NCI-H2196 treated with DMSO at 0.1 percent for 48 hours (cell line): ENCODE measurements around the gene STX10.

Source experiments
- DNase-seq: peaks from one replicate; lab custom pipeline; 2025; ENCODE audit not compliant: unreplicated experiment; lab: John Stamatoyannopoulos, UW

Gene STX10

DNA sequence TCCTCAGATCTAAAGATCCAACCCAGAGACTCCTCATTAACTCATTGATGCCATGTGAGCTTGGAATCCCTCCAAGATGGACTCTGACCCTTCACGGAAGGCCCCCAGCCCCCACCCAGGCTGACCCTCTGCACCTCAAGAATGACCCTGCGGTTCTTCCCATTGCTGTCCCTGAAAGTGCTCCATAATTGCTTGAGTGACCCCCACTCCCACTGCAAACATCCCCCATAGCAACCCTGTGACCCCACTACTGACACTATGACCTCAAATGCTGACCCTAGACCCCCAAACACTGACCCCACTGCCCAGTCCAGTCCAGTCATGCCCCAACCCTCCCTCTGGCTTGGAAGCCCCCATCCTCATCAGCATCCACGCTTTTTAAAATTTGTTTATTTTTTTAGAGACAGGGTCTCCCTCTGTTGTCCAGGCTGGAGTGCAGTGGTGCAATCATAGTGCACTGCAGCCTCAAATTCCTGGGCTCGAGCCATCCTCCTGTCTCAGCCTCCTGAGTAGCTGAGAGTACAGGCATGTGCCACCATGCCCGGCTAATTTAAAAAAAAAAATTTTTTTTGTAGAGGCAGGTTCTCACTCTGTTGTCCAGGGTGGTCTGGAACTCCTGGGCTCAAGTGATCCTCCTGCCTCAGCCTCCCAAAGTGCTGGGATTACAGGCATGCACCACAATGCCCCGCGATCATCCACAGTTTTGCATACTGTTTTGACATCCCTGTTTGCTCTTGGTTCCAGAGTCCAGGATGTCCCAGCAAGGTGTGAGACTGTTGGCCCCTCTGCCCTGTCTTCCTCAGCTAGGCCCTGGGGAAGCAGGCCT is 48.4 kb downstream of the STX10 start:
- no peak for DNase-seq

DNA sequence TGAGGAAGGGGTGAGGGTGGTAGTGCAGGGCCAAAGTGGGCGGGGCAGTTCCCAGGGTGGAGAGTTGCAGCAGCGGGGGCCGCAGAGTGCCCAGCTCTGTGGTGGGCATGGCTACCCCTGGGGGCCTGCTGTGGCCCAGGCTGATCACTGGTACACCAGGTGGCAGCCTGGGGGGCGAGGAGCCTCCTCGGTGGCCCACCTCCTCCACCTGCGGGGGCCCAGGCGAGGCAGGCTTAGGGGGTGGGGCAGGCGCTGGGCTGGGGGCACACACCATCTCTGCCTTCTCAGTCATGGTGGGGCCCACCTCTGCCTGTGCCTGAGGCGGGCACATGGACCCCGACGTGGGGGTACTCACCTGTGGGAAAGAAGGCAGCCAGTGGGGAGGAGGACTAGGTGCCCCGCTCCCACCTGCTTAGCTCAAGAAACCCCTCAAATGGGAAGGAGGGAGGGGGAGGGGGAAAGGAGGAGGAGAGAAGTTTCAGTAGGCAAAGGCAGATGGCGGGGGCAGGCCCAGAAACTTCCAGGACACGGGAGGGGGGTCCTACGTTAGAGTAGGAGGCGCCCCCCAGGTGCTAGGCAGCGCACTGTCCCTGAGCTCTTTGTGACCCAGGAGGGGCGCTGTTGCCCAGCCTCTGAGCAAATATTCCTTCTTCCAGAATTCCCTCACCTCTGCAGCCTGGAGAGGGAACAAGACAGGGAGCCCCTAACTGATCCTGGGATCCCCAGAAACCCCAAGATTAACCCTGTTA is 49.2 kb downstream of the STX10 start:
- no peak for DNase-seq

DNA sequence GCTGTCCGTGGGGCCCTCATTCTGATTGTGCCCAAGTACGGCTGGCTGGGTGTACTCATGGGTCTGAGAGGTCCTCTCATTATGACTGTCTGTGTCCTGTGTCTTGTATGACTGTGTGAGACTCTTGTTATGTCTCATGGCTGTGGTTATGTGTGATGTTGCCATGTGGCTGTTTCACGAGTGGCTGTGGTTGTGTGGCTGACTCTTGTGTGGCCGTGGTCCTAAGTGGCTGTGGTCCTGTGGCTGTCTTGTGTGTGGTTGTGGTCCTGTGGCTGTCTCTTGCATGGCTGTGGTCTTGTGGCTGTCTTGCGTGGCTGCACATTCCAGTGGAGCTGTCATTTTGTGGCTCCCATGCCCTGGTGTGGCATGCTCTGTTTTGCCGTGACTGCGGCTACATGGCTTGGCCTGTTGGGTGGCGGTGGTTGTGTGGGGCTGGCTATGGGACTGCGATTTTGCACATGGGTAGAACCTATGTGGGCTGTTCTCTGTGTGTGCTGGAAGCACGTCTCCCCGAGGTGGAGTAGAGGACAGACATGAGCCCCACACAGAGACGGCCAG is 50.1 kb downstream of the STX10 start:
- no peak for DNase-seq

DNA sequence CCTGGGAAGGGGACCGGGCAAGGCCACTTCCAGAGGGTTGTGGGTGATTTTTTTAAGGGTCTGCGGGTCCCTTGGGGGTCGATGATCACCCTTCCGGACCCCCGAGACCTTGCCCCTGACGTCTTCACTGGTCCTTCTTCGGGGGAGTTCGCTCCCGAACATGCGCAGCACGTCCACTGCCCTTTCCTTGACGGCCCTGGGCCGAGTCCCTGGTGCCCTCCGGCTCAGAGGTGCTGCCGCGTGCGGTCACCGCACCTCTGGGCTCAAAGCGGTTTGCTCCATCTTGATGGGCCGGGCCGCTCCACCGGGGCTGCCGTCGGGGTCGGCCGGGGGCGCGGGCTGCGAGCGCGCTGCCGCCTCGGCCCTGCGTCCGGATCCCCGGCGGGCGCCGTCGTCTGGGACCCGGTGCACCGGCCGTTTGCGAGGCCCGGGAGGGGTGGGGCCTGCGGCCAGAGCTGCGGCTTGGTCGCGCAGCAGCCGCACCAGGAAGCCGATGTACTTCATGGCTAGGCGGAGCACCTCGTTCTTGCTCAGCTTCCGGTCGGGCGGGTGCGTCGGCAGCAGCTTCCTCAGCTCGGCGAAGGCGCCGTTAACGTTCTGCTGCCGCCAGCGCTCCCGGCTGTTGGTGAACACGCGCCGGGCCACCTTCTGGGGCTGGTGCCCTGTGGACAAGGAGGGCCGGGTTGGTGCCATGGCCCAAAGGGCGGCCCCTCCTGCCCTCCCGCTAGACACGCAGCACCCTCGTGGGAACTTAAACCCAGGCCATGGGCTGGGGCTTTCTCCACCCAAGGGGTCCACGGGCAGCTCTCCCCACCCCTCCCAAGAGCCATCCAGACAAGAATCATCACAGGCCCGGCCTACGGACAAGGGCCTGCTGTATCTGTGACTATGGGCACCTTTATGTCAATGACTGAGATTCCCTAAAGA is 50.8 kb downstream of the STX10 start:
- peak; percentile 22 for DNase-seq

DNA sequence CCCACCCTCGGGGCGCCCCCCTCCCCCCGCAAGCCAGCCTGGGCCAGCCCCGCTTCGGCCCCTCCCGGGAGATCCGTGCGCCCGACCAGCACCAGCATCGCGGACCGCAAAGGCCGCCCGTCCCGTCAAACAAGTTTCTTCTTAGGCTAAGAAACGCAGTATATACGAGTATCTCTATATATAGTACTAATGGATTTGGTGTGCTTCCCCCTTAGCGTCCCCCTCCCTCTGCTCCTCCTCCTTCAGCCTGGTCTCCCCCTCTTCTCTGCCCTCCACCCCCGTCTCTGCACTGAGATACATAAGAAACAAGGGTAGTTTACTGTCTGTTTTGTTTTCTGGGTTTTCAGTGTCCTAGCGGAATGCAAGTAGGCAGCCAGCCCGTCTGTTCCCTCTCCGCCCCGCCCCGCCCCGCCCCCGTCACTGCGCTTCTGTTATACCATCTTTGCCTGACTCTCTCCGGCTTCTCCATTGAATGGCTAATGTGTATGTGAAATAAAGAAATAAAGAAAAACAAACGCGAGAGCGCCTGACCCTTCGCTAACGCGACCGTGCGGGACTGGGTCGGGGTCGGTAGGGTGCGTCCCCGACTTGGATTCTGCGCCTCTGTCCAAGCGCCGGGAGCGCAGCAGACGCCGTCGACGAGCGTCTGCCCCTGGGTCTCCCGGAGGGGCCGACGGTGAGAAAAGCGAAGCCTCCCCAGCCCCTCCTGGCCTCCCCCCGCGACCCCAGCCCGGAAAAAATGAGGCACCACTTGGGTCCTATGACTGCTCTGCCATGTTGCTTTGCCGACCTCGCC is 51.7 kb downstream of the STX10 start:
- DNase-seq, result no peak

DNA sequence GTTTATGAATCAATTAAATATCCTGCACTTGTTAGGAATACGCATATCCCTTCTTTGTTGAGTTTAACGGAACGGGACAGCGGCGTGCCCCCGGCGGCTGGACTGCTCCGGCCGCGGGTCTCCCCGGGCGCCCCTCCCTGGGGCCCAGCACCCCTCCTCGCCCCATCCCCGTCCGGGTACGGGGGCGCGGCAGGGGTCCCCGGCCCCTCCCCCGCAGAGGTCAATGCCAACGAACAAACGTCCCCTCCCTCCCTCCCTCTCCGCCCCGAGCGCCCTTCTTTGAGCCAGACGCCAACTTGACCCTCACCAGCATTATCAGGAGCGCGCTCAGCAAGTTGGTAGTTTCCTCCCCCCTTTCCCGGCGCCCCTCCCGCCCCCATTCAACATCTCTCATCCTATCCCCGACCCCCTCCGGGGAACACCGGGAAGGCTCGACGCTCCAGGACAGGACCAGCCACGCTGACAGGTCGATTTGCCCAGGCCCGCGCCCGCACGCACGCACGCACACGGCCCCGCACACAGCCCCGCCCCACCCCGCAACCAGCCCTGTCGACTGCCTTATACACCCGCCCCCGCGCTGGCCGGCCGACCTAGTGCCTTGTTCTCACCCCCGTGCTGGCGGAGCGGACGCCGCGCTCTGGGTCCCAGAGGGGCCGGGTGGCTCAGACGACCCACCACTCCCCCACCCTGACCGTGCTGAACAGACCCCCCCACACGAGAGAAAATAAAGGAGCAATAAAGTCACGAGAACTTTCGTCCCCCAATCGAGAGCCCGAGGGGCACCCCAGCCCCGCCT is 52.5 kb downstream of the STX10 start:
- no peak for DNase-seq

DNA sequence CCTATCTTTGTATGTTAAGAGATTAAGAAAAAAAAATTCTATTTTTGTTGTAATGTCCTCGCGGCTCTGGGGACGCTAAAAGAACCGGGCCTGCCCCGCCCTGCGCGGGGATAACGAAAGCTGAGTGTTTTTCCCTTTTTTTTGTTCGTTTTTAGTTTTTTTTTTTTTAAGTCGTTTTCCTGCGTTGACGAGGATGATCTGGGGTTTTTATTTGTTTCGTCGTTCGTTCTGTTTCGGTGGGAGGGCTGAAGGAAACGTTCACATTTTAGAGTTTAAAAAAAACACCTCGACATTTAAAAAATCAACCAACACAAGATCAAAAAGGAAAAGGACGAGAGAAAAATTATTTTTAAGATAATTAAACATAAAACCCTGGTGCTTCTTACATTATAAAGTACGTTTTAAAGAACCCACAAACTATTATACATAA is 53.1 kb downstream of the STX10 start:
- DNase-seq, result no peak

DNA sequence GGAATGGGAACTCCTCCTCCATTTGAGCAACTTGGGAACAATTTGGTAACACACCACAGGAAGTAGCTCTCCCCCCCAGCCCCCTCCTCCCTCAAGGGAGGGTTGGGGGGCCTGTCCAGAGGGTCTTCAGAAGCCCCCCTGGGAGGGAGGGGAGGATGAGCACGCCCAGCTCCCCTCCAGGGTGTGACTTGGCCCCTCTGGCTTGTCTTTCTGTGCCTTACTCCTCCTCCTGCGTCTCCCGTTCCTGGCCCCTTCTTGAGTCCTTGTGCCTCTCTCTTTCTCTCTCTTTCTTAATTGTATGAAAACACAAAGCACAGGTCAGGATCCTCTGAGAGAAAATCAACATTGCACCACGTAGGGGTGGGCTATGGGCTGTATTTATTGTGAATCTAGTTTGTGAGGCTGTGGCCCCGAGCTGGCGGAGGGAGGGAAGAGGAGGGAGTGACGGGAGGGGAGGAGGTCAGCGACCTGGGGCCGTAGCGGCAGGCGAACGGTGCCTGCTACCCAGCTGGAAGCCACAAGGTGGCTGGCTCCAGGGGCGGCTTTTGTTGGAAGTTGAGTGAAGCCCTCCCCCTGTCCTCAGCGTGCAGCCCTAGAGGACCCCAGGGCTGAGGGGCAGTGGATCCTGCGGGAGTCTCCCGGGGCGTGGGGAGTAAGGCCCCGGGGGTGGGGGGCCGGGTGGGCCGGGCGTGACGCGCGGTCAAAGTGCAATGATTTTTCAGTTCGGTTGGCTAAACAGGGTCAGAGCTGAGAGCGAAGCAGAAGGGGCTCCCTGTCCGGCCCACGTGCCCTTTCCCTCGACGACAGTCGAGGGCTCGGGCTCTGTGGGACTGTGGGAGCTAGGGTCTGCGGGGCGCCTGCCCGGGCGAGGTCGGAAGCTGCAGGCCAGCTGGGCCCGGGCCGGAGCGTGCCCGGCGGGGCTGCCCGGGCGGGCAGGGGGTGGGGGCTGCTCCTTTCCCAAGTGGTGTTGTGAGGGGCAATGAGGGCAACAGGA is 53.9 kb downstream of the STX10 start:
- DNase-seq, result no peak

DNA sequence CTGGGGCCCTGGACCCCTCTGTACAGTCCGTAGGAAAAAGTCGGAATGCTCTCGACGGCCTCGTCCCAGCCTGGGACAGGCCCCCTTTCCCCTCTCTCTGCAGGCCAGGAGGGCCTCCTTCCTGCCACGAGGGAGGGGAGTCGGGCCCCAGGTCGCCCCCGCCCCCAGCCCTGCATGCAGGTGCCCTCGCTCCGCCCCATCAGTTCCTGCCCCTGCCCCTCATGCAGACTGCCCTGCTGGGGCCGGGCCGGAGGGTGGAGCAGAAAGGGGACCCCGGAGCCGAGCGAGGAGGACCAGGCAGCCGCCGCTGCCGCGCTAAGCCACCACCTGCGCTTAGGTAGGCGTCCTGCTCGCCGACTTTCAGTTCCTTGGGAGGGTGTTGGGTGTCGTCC is 54.8 kb downstream of the STX10 start:
- no peak for DNase-seq

DNA sequence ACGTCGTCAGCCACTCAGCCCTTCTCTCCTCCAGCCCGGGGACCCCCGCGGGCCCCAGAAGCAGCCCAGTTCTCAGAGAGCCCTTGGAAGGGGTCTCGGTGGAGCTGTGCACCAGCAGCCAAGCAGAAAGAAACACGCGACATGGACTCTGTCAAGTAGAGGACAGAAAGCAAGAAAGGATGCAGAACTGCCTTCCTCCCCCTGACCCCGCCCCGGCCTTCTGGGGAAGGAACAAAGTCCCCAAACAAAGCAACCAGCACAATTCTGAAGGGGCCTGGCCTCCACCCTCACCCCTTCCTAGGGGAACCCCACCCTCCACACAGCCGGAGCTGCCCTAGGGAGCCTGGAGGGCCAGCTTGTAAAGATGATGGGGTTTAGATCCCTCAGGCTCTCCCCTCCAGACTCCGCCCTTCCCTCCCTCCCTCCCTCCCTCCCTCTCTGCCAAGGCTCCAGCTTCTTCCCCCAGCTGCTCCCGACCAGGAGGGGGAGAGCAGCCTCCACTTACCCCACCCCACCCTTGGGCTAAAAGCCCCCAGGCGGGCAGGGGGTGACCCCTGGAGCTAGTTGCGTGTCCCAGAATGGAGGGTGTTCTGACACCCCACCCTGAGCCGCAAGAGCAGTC is 55.3 kb downstream of the STX10 start:
- no peak for DNase-seq

DNA sequence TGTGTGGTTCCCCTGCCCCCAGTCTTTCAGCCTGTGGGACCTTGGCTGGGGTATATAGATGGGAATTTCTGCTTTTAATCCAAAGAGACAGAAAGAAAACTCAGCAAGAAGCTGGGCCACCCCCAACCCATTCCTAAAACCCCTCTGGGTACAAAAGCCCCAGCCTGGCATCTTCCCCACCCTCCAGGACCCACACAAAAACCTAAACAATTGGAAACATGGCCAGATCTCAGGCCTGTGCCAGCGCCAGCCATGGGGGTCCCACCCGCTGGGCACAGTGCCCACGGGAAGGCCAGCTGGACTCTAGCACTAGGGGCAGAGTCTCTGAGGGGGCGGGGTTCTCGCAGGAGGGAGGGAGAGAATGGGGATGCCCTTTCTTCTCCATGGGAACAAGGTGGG is 56.1 kb downstream of the STX10 start:
- no peak for DNase-seq
